Endothelial cell of umbilical vein (primary cell): ENCODE data around the gene STAG1. TPM values are rescaled to one million over a fixed set of nuclear protein-coding genes. Genes with fewer than 3 reads are reported as not detected.

Source experiments
- BruUV-seq: library from RNA; stranded (reverse); fragments of 400-500 nt; replicated peaks from 2 replicates; lab custom pipeline; 2021; lab: Mats Ljungman, UMichigan
- CTCF ChIA-PET: fragments of 300-600, 350-600 bp; sonication (Branson Sonifier 250); formaldehyde crosslinking; loops from one replicate; lab custom pipeline; 2021; ENCODE audit warnings: antibody characterized with exemption, inconsistent platforms; lab: Charles Lee
- POLR2A ChIA-PET: fragments of 300-600, 350-600 bp; sonication (Branson Sonifier 250); formaldehyde crosslinking; loops from one replicate; lab custom pipeline; 2021; ENCODE audit warnings: antibody characterized with exemption, inconsistent platforms; lab: Charles Lee
- DNase-seq: peaks from one replicate; pipeline ENCODE4 v3.0.0-alpha.2; 2011; ENCODE audit warnings: low read depth, low spot score
- FAIRE-seq: peaks from 2 replicates; lab custom pipeline; 2011; peaks lifted over from hg19 to GRCh38; lab: Jason Lieb, UNC
- H2AFZ ChIP-seq: 2 replicates; pipeline ENCODE4 v1.6.0; 2012; ENCODE audit warnings: low read depth, low read length, control low read depth, inconsistent platforms
- H3K27ac ChIP-seq: 2 replicates; pipeline ENCODE4 v1.5.1; 2011; ENCODE audit warnings: low read depth, mild to moderate bottlenecking, control low read depth, low read length, moderate library complexity; ENCODE audit not compliant: insufficient read depth
- H3K27me3 ChIP-seq, 2 experiments: 2 replicates each; pipeline versions ENCODE4 v1.6.0 to v1.6.1; 2011; ENCODE audit warnings: low read length in 2 of 2, mixed read lengths in 1 of 2; ENCODE audit not compliant: control insufficient read depth in 2 of 2, insufficient read depth in 2 of 2
- H3K36me3 ChIP-seq, 2 experiments: 2 replicates in 1 of 2; 3 replicates in 1 of 2; pipeline ENCODE4 v1.5.1; 2011; ENCODE audit warnings: low read length in 2 of 2, mild to moderate bottlenecking in 1 of 2, moderate library complexity in 1 of 2; ENCODE audit not compliant: control insufficient read depth in 2 of 2, insufficient read depth in 2 of 2; ENCODE audit errors: extremely low read depth in 1 of 2
- H3K4me1 ChIP-seq: 3 replicates; pipeline ENCODE4 v1.5.1; 2011; ENCODE audit warnings: mild to moderate bottlenecking, low read length; ENCODE audit not compliant: control insufficient read depth, insufficient read depth; ENCODE audit errors: extremely low read depth
- H3K4me2 ChIP-seq: 2 replicates; pipeline ENCODE4 v1.6.1; 2011; ENCODE audit warnings: low read length, control low read depth, mixed read lengths; ENCODE audit not compliant: insufficient read depth
- H3K4me3 ChIP-seq, 3 experiments: fragments of 200-600 bp in 1 of 3; sonication (generic), shearing (Covaris generic) in 1 of 3; replicated peaks in 1 of 3; 2 replicates each; pipeline ENCODE4 v1.5.1; 2011 to 2016; ENCODE audit warnings: control low read depth in 3 of 3, low read length in 3 of 3, mild to moderate bottlenecking in 2 of 3, inconsistent platforms in 1 of 3, low read depth in 1 of 3, moderate library complexity in 1 of 3; ENCODE audit not compliant: insufficient read depth in 1 of 3
- H3K79me2 ChIP-seq: 2 replicates; pipeline ENCODE4 v1.6.0; 2012; ENCODE audit warnings: low read length, inconsistent platforms; ENCODE audit not compliant: control insufficient read depth, insufficient read depth
- H3K9ac ChIP-seq: replicated peaks from 2 replicates; pipeline ENCODE3; 2011; ENCODE audit warnings: low read length, control low read depth; ENCODE audit not compliant: insufficient read depth; ENCODE audit errors: extremely low read depth
- H3K9me1 ChIP-seq: replicated peaks from 3 replicates; pipeline ENCODE4 v1.6.0; 2011; ENCODE audit warnings: mild to moderate bottlenecking, low read length; ENCODE audit not compliant: control insufficient read depth, insufficient read depth; ENCODE audit errors: extremely low read depth
- H3K9me3 ChIP-seq: replicated peaks from 2 replicates; pipeline ENCODE4 v1.5.1; 2012; ENCODE audit warnings: low read length, inconsistent platforms; ENCODE audit not compliant: control insufficient read depth, insufficient read depth
- H4K20me1 ChIP-seq: replicated peaks from 2 replicates; pipeline ENCODE3; 2011; ENCODE audit warnings: mild to moderate bottlenecking, low read length; ENCODE audit not compliant: control insufficient read depth, insufficient read depth; ENCODE audit errors: extremely low read depth
- FOS ChIP-seq: IDR thresholded peaks from 2 replicates; pipeline ENCODE4 v1.6.1; 2011; ENCODE audit warnings: mild to moderate bottlenecking, low read length, moderate library complexity, borderline replicate concordance; ENCODE audit not compliant: insufficient read depth
- GATA2 ChIP-seq: IDR thresholded peaks from 2 replicates; pipeline ENCODE4 v1.7.0; 2011; ENCODE audit warnings: low read depth, mild to moderate bottlenecking, moderate library complexity, mixed read lengths, low read length; ENCODE audit not compliant: insufficient read length, insufficient read depth
- POLR2A ChIP-seq: IDR thresholded peaks from 2 replicates; pipeline ENCODE4 v1.6.1; 2012; ENCODE audit warnings: low read depth, mild to moderate bottlenecking, control low read depth, low read length
- POLR2AphosphoS5 ChIP-seq: IDR thresholded peaks from 2 replicates; pipeline ENCODE4 v1.6.1; 2012; ENCODE audit warnings: low read depth, mild to moderate bottlenecking, control low read depth, low read length, moderate library complexity; ENCODE audit not compliant: insufficient read depth
- dilution Hi-C: fragments of 300-500 bp; cut with MboI; formaldehyde crosslinking; loops from one replicate; pipeline ENCODE4 v1.15.0; 2019; ENCODE audit warnings: low sequenced_read_pairs; ENCODE audit not compliant: extremely low pct_ligation_motif_present
- intact Hi-C: fragments of 100-400 bp; cut with micrococcal nuclease; formaldehyde crosslinking; loops from one replicate; pipeline ENCODE4 v1.10.0; 2022
- polyA plus RNA-seq, 4 experiments: library from polyadenylated mRNA; depleted of rRNA in 3 of 4; stranded (reverse) in 3 of 4; unstranded in 1 of 4; fragments of >200 nt; gene quantifications; 2 replicates each; pipeline versions ENCODE4 v1.2.1 to v1.2.3, GENCODE V29; 2011 to 2012; ENCODE audit warnings: missing spikeins in 1 of 4
- total RNA-seq: library from RNA; stranded (reverse); gene quantifications from 2 replicates; pipeline ENCODE4 v1.2.3, GENCODE V29; 2021
- TF ChIP-seq, protein P1 (sequence below): IDR thresholded peaks from 2 replicates; pipeline ENCODE4 v1.6.1; 2011; ENCODE audit not compliant: insufficient read depth, insufficient read length
- TF ChIP-seq, protein P2 (sequence below), 2 donors: IDR thresholded peaks; 1 replicate in 1 of 2; 2 replicates in 1 of 2; pipeline ENCODE4 v1.5.1; 2011; ENCODE audit warnings: low read length in 2 of 2, mild to moderate bottlenecking in 2 of 2, moderate library complexity in 2 of 2, control low read depth in 1 of 2, inconsistent platforms in 1 of 2, low read depth in 1 of 2; ENCODE audit not compliant: insufficient read depth in 1 of 2; ENCODE audit errors: extremely low read depth in 1 of 2

Gene STAG1
- total and polyA plus RNA-seq, 2 donors (not counting 3 experiments of a cell fraction or from before 2014, with no cell fraction given) = 7.4 to 42.1 TPM

DNA sequence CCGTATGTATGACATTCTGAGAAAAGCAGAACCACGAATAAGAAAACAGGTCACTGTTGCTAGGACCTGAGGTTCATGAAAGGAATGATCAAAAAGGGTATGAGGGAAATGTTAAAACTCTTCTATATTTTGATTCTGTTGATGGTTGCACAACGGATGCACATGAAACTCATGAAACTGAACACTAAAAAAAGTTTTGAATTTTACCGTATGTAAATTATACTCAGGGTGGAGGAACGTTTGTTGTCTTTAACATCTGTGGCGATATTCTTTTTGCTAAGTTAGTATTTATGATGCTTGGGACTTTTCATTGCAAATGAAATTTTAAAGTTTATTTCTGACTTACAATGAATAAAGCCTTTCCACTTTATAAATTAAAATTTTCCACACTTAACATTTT lies 55.4 kb downstream of the STAG1 start:
- peaks cover 62% of the 10 kb centered on the region for H3K79me2 ChIP-seq
- dilution Hi-C loops (no loop called here), intact Hi-C loops (no loop called here)
- no TSS peak for BruUV-seq
- H3K36me3 ChIP-seq = no peaks in the 10 kb centered on the region
- H3K4me1 ChIP-seq = no peaks in the 10 kb centered on the region
- no peak for DNase-seq
- CTCF ChIA-PET = no interaction called here
- H3K9ac ChIP-seq = no peak overlapping the region
- H3K9me1 ChIP-seq = no peaks in the 10 kb centered on the region
- H2AFZ ChIP-seq = no peak overlapping the region
- POLR2A ChIA-PET = no interaction called here
- FAIRE-seq = no peak
- H3K27me3 ChIP-seq = no peaks in the 10 kb centered on the region
- no peaks in the 10 kb centered on the region for H3K9me3 ChIP-seq
- H3K4me3 ChIP-seq = no peak overlapping the region
- H4K20me1 ChIP-seq = peaks cover 2% of the 10 kb centered on the region
- TF ChIP-seq, protein P1, sequence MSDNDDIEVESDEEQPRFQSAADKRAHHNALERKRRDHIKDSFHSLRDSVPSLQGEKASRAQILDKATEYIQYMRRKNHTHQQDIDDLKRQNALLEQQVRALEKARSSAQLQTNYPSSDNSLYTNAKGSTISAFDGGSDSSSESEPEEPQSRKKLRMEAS = no peak
- TF ChIP-seq, protein P2, sequence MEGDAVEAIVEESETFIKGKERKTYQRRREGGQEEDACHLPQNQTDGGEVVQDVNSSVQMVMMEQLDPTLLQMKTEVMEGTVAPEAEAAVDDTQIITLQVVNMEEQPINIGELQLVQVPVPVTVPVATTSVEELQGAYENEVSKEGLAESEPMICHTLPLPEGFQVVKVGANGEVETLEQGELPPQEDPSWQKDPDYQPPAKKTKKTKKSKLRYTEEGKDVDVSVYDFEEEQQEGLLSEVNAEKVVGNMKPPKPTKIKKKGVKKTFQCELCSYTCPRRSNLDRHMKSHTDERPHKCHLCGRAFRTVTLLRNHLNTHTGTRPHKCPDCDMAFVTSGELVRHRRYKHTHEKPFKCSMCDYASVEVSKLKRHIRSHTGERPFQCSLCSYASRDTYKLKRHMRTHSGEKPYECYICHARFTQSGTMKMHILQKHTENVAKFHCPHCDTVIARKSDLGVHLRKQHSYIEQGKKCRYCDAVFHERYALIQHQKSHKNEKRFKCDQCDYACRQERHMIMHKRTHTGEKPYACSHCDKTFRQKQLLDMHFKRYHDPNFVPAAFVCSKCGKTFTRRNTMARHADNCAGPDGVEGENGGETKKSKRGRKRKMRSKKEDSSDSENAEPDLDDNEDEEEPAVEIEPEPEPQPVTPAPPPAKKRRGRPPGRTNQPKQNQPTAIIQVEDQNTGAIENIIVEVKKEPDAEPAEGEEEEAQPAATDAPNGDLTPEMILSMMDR (IDR thresholded peaks at IDR 0.05; ENCODE audit: extremely low read depth in 1 of 2, insufficient read depth in 1 of 2, low read depth in 1 of 2, low read length in 2 of 2) = no peak
- TF ChIP-seq FOS = no peak
- no peak for TF ChIP-seq POLR2A
- TF ChIP-seq POLR2AphosphoS5 = no peak
- no peak for TF ChIP-seq GATA2
- no peak overlapping the region for H3K4me2 ChIP-seq
- H3K27ac ChIP-seq = no peak overlapping the region
